HepG2 (cell line): ENCODE measurements around the gene MORN1. TPM values are rescaled to one million over a fixed set of nuclear protein-coding genes. Genes with fewer than 3 reads are reported as not detected.

ENCODE experiments used
- NR2F2 ChIP-seq: IDR thresholded peaks from 2 replicates; pipeline ENCODE4 v1.6.1; 2012; ENCODE audit warnings: low read depth, inconsistent platforms, borderline replicate concordance
- ZBTB38 ChIP-seq: sonication (generic); formaldehyde crosslinking; IDR thresholded peaks from 2 replicates; pipeline ENCODE4 v1.5.1; 2020; ENCODE audit warnings: mild to moderate bottlenecking, missing genetic modification reagents
- polyA plus RNA-seq, 8 experiments: library from polyadenylated mRNA; depleted of rRNA in 3 of 8; stranded (reverse) in 7 of 8; unstranded in 1 of 8; fragments of >200 nt; fragmentation: Illumina TruSeq in 4 of 8; extraction: Trizol in 4 of 8; gene quantifications; 2 replicates each; pipeline versions ENCODE4 v1.2.1 to v1.2.3, GENCODE V29; 2011 to 2016; ENCODE audit warnings: low read depth in 4 of 8, missing spikeins in 1 of 8, mixed read lengths in 1 of 8; ENCODE audit not compliant: insufficient read depth in 1 of 8
- total RNA-seq, 5 experiments: library from RNA; depleted of rRNA; stranded (reverse); fragments of >200 nt; fragmentation: Illumina TruSeq; extraction: Trizol; gene quantifications; 2 replicates each; pipeline ENCODE4 v1.2.3, GENCODE V29; 2016; ENCODE audit warnings: low read depth in 1 of 5
- TF ChIP-seq, protein P1 (sequence below): sonication (generic); formaldehyde crosslinking; IDR thresholded peaks from 2 replicates; pipeline ENCODE4 v1.4.0; 2020; ENCODE audit warnings: mild to moderate bottlenecking, missing genetic modification reagents
- TF ChIP-seq, protein P2 (sequence below): sonication (generic); formaldehyde crosslinking; IDR thresholded peaks from 2 replicates; pipeline ENCODE4 v1.5.1; 2020; ENCODE audit warnings: mild to moderate bottlenecking, missing genetic modification reagents, borderline replicate concordance
- TF ChIP-seq, protein P3 (sequence below): IDR thresholded peaks from 2 replicates; pipeline ENCODE4 v1.6.1; 2016; ENCODE audit warnings: control low read depth

The MORN1 gene
- total and polyA plus RNA-seq, 2 of the 13 experiments (the other 11 are each of a cell fraction or from before 2014, with no cell fraction given) = 3.1 to 6.5 TPM

DNA sequence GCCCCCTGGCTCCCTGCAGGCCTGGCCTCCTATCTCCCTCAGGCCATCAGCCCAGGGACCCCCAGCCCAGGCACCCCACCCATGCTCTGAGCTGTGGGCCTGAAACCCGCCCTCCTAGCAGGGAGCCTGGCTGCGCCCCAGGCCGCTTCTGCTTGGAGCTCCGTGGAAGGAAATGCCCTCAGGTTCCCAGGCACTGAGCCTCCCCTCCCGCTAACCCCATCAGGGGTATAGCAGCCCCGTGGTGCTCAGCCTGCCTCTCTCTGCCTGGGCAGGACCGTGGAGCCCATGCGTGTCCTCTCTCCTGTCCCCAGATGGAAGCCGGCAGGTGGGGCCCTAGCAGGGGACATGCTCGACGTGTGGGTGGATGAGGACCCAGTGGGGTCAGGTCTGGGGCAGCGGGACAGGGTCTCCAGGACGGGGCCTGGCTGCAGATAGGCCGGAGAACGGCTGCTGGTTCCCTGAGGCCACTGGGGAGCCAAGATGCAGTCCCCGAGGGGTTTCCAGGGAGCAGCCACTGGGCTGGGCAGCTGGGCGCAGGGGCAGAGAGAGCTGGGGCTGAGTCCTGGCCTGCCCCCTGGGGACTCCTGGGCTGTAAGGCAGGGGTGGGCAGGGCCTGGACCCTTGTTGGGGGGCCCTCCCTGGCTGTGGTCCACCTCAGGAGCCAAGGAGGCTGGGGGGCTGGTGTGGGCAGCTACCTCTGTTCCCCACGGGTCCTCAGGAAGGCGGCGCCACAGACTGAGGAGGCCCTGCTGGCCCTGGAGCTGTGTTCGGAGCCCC, 75.5 kb downstream of the MORN1 start (continued):
- TF ChIP-seq NR2F2 (no peak; the same call in 1 of the 2 replicates), ZBTB38 (CRISPR knock-in tag) (0 out of 2 replicates have a peak, but pooled peaks have one; percentile 1)
- TF ChIP-seq, protein P1, sequence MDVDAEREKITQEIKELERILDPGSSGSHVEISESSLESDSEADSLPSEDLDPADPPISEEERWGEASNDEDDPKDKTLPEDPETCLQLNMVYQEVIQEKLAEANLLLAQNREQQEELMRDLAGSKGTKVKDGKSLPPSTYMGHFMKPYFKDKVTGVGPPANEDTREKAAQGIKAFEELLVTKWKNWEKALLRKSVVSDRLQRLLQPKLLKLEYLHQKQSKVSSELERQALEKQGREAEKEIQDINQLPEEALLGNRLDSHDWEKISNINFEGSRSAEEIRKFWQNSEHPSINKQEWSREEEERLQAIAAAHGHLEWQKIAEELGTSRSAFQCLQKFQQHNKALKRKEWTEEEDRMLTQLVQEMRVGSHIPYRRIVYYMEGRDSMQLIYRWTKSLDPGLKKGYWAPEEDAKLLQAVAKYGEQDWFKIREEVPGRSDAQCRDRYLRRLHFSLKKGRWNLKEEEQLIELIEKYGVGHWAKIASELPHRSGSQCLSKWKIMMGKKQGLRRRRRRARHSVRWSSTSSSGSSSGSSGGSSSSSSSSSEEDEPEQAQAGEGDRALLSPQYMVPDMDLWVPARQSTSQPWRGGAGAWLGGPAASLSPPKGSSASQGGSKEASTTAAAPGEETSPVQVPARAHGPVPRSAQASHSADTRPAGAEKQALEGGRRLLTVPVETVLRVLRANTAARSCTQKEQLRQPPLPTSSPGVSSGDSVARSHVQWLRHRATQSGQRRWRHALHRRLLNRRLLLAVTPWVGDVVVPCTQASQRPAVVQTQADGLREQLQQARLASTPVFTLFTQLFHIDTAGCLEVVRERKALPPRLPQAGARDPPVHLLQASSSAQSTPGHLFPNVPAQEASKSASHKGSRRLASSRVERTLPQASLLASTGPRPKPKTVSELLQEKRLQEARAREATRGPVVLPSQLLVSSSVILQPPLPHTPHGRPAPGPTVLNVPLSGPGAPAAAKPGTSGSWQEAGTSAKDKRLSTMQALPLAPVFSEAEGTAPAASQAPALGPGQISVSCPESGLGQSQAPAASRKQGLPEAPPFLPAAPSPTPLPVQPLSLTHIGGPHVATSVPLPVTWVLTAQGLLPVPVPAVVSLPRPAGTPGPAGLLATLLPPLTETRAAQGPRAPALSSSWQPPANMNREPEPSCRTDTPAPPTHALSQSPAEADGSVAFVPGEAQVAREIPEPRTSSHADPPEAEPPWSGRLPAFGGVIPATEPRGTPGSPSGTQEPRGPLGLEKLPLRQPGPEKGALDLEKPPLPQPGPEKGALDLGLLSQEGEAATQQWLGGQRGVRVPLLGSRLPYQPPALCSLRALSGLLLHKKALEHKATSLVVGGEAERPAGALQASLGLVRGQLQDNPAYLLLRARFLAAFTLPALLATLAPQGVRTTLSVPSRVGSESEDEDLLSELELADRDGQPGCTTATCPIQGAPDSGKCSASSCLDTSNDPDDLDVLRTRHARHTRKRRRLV (CRISPR knock-in tag) = 0 out of 2 replicates have a peak, but pooled peaks have one; percentile 26
- TF ChIP-seq, protein P2, sequence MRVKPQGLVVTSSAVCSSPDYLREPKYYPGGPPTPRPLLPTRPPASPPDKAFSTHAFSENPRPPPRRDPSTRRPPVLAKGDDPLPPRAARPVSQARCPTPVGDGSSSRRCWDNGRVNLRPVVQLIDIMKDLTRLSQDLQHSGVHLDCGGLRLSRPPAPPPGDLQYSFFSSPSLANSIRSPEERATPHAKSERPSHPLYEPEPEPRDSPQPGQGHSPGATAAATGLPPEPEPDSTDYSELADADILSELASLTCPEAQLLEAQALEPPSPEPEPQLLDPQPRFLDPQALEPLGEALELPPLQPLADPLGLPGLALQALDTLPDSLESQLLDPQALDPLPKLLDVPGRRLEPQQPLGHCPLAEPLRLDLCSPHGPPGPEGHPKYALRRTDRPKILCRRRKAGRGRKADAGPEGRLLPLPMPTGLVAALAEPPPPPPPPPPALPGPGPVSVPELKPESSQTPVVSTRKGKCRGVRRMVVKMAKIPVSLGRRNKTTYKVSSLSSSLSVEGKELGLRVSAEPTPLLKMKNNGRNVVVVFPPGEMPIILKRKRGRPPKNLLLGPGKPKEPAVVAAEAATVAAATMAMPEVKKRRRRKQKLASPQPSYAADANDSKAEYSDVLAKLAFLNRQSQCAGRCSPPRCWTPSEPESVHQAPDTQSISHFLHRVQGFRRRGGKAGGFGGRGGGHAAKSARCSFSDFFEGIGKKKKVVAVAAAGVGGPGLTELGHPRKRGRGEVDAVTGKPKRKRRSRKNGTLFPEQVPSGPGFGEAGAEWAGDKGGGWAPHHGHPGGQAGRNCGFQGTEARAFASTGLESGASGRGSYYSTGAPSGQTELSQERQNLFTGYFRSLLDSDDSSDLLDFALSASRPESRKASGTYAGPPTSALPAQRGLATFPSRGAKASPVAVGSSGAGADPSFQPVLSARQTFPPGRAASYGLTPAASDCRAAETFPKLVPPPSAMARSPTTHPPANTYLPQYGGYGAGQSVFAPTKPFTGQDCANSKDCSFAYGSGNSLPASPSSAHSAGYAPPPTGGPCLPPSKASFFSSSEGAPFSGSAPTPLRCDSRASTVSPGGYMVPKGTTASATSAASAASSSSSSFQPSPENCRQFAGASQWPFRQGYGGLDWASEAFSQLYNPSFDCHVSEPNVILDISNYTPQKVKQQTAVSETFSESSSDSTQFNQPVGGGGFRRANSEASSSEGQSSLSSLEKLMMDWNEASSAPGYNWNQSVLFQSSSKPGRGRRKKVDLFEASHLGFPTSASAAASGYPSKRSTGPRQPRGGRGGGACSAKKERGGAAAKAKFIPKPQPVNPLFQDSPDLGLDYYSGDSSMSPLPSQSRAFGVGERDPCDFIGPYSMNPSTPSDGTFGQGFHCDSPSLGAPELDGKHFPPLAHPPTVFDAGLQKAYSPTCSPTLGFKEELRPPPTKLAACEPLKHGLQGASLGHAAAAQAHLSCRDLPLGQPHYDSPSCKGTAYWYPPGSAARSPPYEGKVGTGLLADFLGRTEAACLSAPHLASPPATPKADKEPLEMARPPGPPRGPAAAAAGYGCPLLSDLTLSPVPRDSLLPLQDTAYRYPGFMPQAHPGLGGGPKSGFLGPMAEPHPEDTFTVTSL = peak; percentile 16; the same call in 1 of the 2 replicates
- TF ChIP-seq, protein P3, sequence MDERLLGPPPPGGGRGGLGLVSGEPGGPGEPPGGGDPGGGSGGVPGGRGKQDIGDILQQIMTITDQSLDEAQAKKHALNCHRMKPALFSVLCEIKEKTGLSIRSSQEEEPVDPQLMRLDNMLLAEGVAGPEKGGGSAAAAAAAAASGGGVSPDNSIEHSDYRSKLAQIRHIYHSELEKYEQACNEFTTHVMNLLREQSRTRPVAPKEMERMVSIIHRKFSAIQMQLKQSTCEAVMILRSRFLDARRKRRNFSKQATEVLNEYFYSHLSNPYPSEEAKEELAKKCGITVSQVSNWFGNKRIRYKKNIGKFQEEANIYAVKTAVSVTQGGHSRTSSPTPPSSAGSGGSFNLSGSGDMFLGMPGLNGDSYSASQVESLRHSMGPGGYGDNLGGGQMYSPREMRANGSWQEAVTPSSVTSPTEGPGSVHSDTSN (CRISPR knock-in tag) = no peak
